ENCODE data around the gene RAB38. TPM values are rescaled to one million over a fixed set of nuclear protein-coding genes. Genes with fewer than 3 reads are reported as not detected.

RAB38 gene
- total and polyA plus RNA-seq, 2 donors (not counting 1 experiment from before 2014, with no cell fraction given) = 1.9 to 10.1 TPM

GRCh38 chr11:88102598-88102934 lies 72.7 kb downstream of the RAB38 start:
- no peak overlapping the region for H3K9ac ChIP-seq (ENCODE audit: insufficient read depth, low read length)
- no peaks in the 10 kb centered on the region for H3K9me3 ChIP-seq (ENCODE audit: control insufficient read depth, insufficient read depth, low read depth, low read length)
- no peaks in the 10 kb centered on the region for H3K4me1 ChIP-seq (ENCODE audit: control insufficient read depth, extremely low read depth, insufficient read depth, low read length)
- H3K36me3 ChIP-seq (ENCODE audit: control insufficient read depth, insufficient read depth, low read length) = no peaks in the 10 kb centered on the region
- no peak overlapping the region for H3K27ac ChIP-seq (ENCODE audit: insufficient read depth, low read length)
- H2AFZ ChIP-seq (ENCODE audit: low read length) = no peak overlapping the region
- TF ChIP-seq, protein P1, sequence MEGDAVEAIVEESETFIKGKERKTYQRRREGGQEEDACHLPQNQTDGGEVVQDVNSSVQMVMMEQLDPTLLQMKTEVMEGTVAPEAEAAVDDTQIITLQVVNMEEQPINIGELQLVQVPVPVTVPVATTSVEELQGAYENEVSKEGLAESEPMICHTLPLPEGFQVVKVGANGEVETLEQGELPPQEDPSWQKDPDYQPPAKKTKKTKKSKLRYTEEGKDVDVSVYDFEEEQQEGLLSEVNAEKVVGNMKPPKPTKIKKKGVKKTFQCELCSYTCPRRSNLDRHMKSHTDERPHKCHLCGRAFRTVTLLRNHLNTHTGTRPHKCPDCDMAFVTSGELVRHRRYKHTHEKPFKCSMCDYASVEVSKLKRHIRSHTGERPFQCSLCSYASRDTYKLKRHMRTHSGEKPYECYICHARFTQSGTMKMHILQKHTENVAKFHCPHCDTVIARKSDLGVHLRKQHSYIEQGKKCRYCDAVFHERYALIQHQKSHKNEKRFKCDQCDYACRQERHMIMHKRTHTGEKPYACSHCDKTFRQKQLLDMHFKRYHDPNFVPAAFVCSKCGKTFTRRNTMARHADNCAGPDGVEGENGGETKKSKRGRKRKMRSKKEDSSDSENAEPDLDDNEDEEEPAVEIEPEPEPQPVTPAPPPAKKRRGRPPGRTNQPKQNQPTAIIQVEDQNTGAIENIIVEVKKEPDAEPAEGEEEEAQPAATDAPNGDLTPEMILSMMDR (conservative IDR thresholded peaks at IDR 0.05 in 1 of 2, IDR thresholded peaks at IDR 0.05 in 1 of 2; ENCODE audit: low read depth in 1 of 2, low read length in 2 of 2) = no peak
- TF ChIP-seq EZH2 (IDR thresholded peaks at IDR 0.05; ENCODE audit: low read length, missing control alignments) = no peak
- H3K4me3 ChIP-seq (replicated peaks in 1 of 4; ENCODE audit: control extremely low read depth in 1 of 4, insufficient read depth in 1 of 4, low read depth in 3 of 4, low read length in 4 of 4) = no peak overlapping the region
- H3K79me2 ChIP-seq (ENCODE audit: control insufficient read depth, insufficient read depth, low read length) = no peaks in the 10 kb centered on the region
- no peak overlapping the region for H3K4me2 ChIP-seq (ENCODE audit: extremely low read depth, insufficient read depth, low read length)
- no peaks in the 10 kb centered on the region for H3K27me3 ChIP-seq (ENCODE audit: control insufficient read depth, insufficient read depth, low read length)
- H4K20me1 ChIP-seq (ENCODE audit: control insufficient read depth, extremely low read depth, insufficient read depth, low read length) = no peaks in the 10 kb centered on the region
- DNase-seq (ENCODE audit: low read depth in 2 of 2) = peak in 1 of 2 donors; percentile 21

GRCh38 chr11:88101881-88102597 lies 73.2 kb downstream of the RAB38 start:
- H3K4me2 ChIP-seq (ENCODE audit: extremely low read depth, insufficient read depth, low read length) = no peak overlapping the region

GRCh38 chr11:88100151-88100550 lies 75.1 kb downstream of the RAB38 start:
- no peak for DNase-seq (ENCODE audit: low read depth in 2 of 2)
- H3K27me3 ChIP-seq (ENCODE audit: control insufficient read depth, insufficient read depth, low read length) = no peaks in the 10 kb centered on the region
- no peak overlapping the region for H3K9ac ChIP-seq (ENCODE audit: insufficient read depth, low read length)
- H3K9me3 ChIP-seq (ENCODE audit: control insufficient read depth, insufficient read depth, low read depth, low read length) = no peaks in the 10 kb centered on the region
- no peak for TF ChIP-seq EZH2 (IDR thresholded peaks at IDR 0.05; ENCODE audit: low read length, missing control alignments)
- TF ChIP-seq, protein P1 (conservative IDR thresholded peaks at IDR 0.05 in 1 of 2, IDR thresholded peaks at IDR 0.05 in 1 of 2; ENCODE audit: low read depth in 1 of 2, low read length in 2 of 2) = no peak
- no peaks in the 10 kb centered on the region for H3K36me3 ChIP-seq (ENCODE audit: control insufficient read depth, insufficient read depth, low read length)
- H2AFZ ChIP-seq (ENCODE audit: low read length) = no peak overlapping the region
- H3K4me1 ChIP-seq (ENCODE audit: control insufficient read depth, extremely low read depth, insufficient read depth, low read length) = no peaks in the 10 kb centered on the region
- no peaks in the 10 kb centered on the region for H3K79me2 ChIP-seq (ENCODE audit: control insufficient read depth, insufficient read depth, low read length)
- no peak overlapping the region for H3K27ac ChIP-seq (ENCODE audit: insufficient read depth, low read length)
- no peak overlapping the region for H3K4me2 ChIP-seq (ENCODE audit: extremely low read depth, insufficient read depth, low read length)
- H3K4me3 ChIP-seq (replicated peaks in 1 of 4; ENCODE audit: control extremely low read depth in 1 of 4, insufficient read depth in 1 of 4, low read depth in 3 of 4, low read length in 4 of 4) = no peak overlapping the region
- H4K20me1 ChIP-seq (ENCODE audit: control insufficient read depth, extremely low read depth, insufficient read depth, low read length) = no peaks in the 10 kb centered on the region

More at GRCh38 chr11:88101881-88102597, 73.2 kb downstream of the RAB38 start:
- DNase-seq (ENCODE audit: low read depth in 2 of 2) = no peak
- H3K9me3 ChIP-seq (ENCODE audit: control insufficient read depth, insufficient read depth, low read depth, low read length) = no peaks in the 10 kb centered on the region
- no peak for TF ChIP-seq EZH2 (IDR thresholded peaks at IDR 0.05; ENCODE audit: low read length, missing control alignments)
- TF ChIP-seq, protein P1 (conservative IDR thresholded peaks at IDR 0.05 in 1 of 2, IDR thresholded peaks at IDR 0.05 in 1 of 2; ENCODE audit: low read depth in 1 of 2, low read length in 2 of 2) = no peak
- H3K27ac ChIP-seq (ENCODE audit: insufficient read depth, low read length) = no peak overlapping the region
- H3K4me1 ChIP-seq (ENCODE audit: control insufficient read depth, extremely low read depth, insufficient read depth, low read length) = no peaks in the 10 kb centered on the region
- no peak overlapping the region for H3K4me3 ChIP-seq (replicated peaks in 1 of 4; ENCODE audit: control extremely low read depth in 1 of 4, insufficient read depth in 1 of 4, low read depth in 3 of 4, low read length in 4 of 4)
- H3K79me2 ChIP-seq (ENCODE audit: control insufficient read depth, insufficient read depth, low read length) = no peaks in the 10 kb centered on the region
- H4K20me1 ChIP-seq (ENCODE audit: control insufficient read depth, extremely low read depth, insufficient read depth, low read length) = no peaks in the 10 kb centered on the region
- no peaks in the 10 kb centered on the region for H3K36me3 ChIP-seq (ENCODE audit: control insufficient read depth, insufficient read depth, low read length)
- no peak overlapping the region for H2AFZ ChIP-seq (ENCODE audit: low read length)
- no peaks in the 10 kb centered on the region for H3K27me3 ChIP-seq (ENCODE audit: control insufficient read depth, insufficient read depth, low read length)
- no peak overlapping the region for H3K9ac ChIP-seq (ENCODE audit: insufficient read depth, low read length)

Data from fibroblast of lung (primary cell).